ENCODE measurements around the gene GOLGA6L26.
"Not testable (repeated sequence)": the region's sequence is repeated elsewhere in the genome, so short reads cannot be mapped to it uniquely, and the experiment has no call there.

GRCh38 chr15:23334096-23334495 lies at the start of gene GOLGA6L26:
- TF ChIP-seq CTCF (IDR thresholded peaks at IDR 0.05 in 2 of 3, conservative IDR thresholded peaks at IDR 0.05 in 1 of 3; ENCODE audit: borderline replicate concordance in 1 of 3, insufficient read depth in 1 of 3, low read depth in 2 of 3, low read length in 2 of 3); RAD21 (IDR thresholded peaks at IDR 0.05; ENCODE audit: low read depth); YY1 (IDR thresholded peaks at IDR 0.05; ENCODE audit: extremely low read depth, insufficient replicate concordance, low read depth, low read length); MAX (IDR thresholded peaks at IDR 0.05); POLR2A (IDR thresholded peaks at IDR 0.05; ENCODE audit: borderline replicate concordance, extremely low read depth, insufficient read depth, insufficient read length); ZNF274 (IDR thresholded peaks at IDR 0.05; ENCODE audit: low read depth, low read length); ATF3 (IDR thresholded peaks at IDR 0.05); EZH2phosphoT487 (IDR thresholded peaks at IDR 0.05; ENCODE audit: borderline replicate concordance); EGR1 (IDR thresholded peaks at IDR 0.05; ENCODE audit: low read depth); CEBPB (IDR thresholded peaks at IDR 0.05; ENCODE audit: low read depth); SIN3A (IDR thresholded peaks at IDR 0.05; ENCODE audit: low read depth); EZH2 (IDR thresholded peaks at IDR 0.05): not testable (repeated sequence)

Measured in HCT116 (cell line).